ENCODE measurements around the gene ATP8A2.

The ATP8A2 gene

GRCh38 chr13:25683662-25684370 lies 312.0 kb downstream of the ATP8A2 start:
- no peak overlapping the region for H3K4me3 ChIP-seq (ENCODE audit: low read depth, low read length)
- no peak for TF ChIP-seq POLR2A (IDR thresholded peaks at IDR 0.05; ENCODE audit: extremely low read depth, insufficient read length)
- no peak for TF ChIP-seq MYC (IDR thresholded peaks at IDR 0.05; ENCODE audit: low read depth, low read length)
- no peak for TF ChIP-seq CTCF (IDR thresholded peaks at IDR 0.05; ENCODE audit: low read depth, low read length)
- TF ChIP-seq MAX (IDR thresholded peaks at IDR 0.05; ENCODE audit: low read depth, low read length), result no peak
- DNase-seq (ENCODE audit: low read depth), result no peak

- no peak overlapping the region for H3K4me3 ChIP-seq (ENCODE audit: low read depth, low read length)
- DNase-seq (ENCODE audit: low read depth), result no peak
- TF ChIP-seq CTCF (IDR thresholded peaks at IDR 0.05; ENCODE audit: low read depth, low read length) (no peak), POLR2A (IDR thresholded peaks at IDR 0.05; ENCODE audit: extremely low read depth, insufficient read length) (no peak)
Measured at GRCh38 chr13:25684491-25684890, 312.7 kb downstream of the ATP8A2 start.

GRCh38 chr13:25686831-25687470 lies 315.2 kb downstream of the ATP8A2 start:
- DNase-seq (ENCODE audit: low read depth), result no peak
- no peak for TF ChIP-seq MYC (IDR thresholded peaks at IDR 0.05; ENCODE audit: low read depth, low read length)
- TF ChIP-seq MAX (IDR thresholded peaks at IDR 0.05; ENCODE audit: low read depth, low read length), result peak; percentile 12; the same call in 1 of the 2 replicates

GRCh38 chr13:25687471-25688225 lies 315.9 kb downstream of the ATP8A2 start:
- DNase-seq (ENCODE audit: low read depth), result no peak
- TF ChIP-seq CTCF (IDR thresholded peaks at IDR 0.05; ENCODE audit: low read depth, low read length) (no peak), POLR2A (IDR thresholded peaks at IDR 0.05; ENCODE audit: extremely low read depth, insufficient read length) (no peak), MAX (IDR thresholded peaks at IDR 0.05; ENCODE audit: low read depth, low read length) (no peak), MYC (IDR thresholded peaks at IDR 0.05; ENCODE audit: low read depth, low read length) (no peak)
- H3K4me3 ChIP-seq (ENCODE audit: low read depth, low read length), result no peak overlapping the region

More at GRCh38 chr13:25686831-25687470, 315.2 kb downstream of the ATP8A2 start:
- no peak overlapping the region for H3K4me3 ChIP-seq (ENCODE audit: low read depth, low read length)

GRCh38 chr13:25688536-25688935 lies 316.8 kb downstream of the ATP8A2 start:
- TF ChIP-seq MYC (IDR thresholded peaks at IDR 0.05; ENCODE audit: low read depth, low read length) (no peak), MAX (IDR thresholded peaks at IDR 0.05; ENCODE audit: low read depth, low read length) (no peak), CTCF (IDR thresholded peaks at IDR 0.05; ENCODE audit: low read depth, low read length) (no peak), POLR2A (IDR thresholded peaks at IDR 0.05; ENCODE audit: extremely low read depth, insufficient read length) (no peak)
- no peak overlapping the region for H3K4me3 ChIP-seq (ENCODE audit: low read depth, low read length)
- no peak for DNase-seq (ENCODE audit: low read depth)

GRCh38 chr13:25689539-25689938 lies 317.8 kb downstream of the ATP8A2 start:
- H3K4me3 ChIP-seq (ENCODE audit: low read depth, low read length), result no peak overlapping the region
- TF ChIP-seq MYC (IDR thresholded peaks at IDR 0.05; ENCODE audit: low read depth, low read length), result no peak
- TF ChIP-seq POLR2A (IDR thresholded peaks at IDR 0.05; ENCODE audit: extremely low read depth, insufficient read length), result no peak
- TF ChIP-seq CTCF (IDR thresholded peaks at IDR 0.05; ENCODE audit: low read depth, low read length), result no peak
- no peak for TF ChIP-seq MAX (IDR thresholded peaks at IDR 0.05; ENCODE audit: low read depth, low read length)
- DNase-seq (ENCODE audit: low read depth), result no peak

All from NB4 (cell line).